ENCODE measurements around the gene EPN1. TPM values are rescaled to one million over a fixed set of nuclear protein-coding genes. Genes with fewer than 3 reads are reported as not detected.

EPN1 gene
- total and polyA plus RNA-seq, 9 of the 15 experiments (the other 6 are each of a cell fraction or from before 2014, with no cell fraction given) = 0.08 to 138 (median 12.7) TPM

GRCh38 chr19:55654868-55655647, 20.0 kb upstream of the EPN1 start, which contains the start of gene U2AF2 (continued):
- peak; percentile 14; the same call in 1 of the 2 replicates for TF ChIP-seq FOXO4 (CRISPR knock-in tag; IDR thresholded peaks at IDR 0.05)
- peak; percentile 80; the same call in 1 of the 2 replicates for TF ChIP-seq THAP7 (CRISPR knock-in tag; IDR thresholded peaks at IDR 0.05)
- TF ChIP-seq, protein P1, sequence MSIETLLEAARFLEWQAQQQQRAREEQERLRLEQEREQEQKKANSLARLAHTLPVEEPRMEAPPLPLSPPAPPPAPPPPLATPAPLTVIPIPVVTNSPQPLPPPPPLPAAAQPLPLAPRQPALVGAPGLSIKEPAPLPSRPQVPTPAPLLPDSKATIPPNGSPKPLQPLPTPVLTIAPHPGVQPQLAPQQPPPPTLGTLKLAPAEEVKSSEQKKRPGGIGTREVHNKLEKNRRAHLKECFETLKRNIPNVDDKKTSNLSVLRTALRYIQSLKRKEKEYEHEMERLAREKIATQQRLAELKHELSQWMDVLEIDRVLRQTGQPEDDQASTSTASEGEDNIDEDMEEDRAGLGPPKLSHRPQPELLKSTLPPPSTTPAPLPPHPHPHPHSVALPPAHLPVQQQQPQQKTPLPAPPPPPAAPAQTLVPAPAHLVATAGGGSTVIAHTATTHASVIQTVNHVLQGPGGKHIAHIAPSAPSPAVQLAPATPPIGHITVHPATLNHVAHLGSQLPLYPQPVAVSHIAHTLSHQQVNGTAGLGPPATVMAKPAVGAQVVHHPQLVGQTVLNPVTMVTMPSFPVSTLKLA (conservative IDR thresholded peaks at IDR 0.05) = peak; percentile 98 to 99
- TF ChIP-seq MYC (IDR thresholded peaks at IDR 0.05; ENCODE audit: low read depth, low read length) = peak; percentile 97
- TF ChIP-seq MYC (CRISPR knock-in tag; IDR thresholded peaks at IDR 0.05; ENCODE audit: borderline replicate concordance, low read depth) = no peak
- peak; percentile 43; the same call in 1 of the 2 replicates for TF ChIP-seq ZBTB1 (CRISPR knock-in tag; IDR thresholded peaks at IDR 0.05; ENCODE audit: borderline replicate concordance, low read depth)
- peak; percentile 25; the same call in 1 of the 2 replicates for TF ChIP-seq TCF3 (CRISPR knock-in tag; IDR thresholded peaks at IDR 0.05)
- TF ChIP-seq SIN3A (IDR thresholded peaks at IDR 0.05; ENCODE audit: borderline replicate concordance in 2 of 2, control insufficient read depth in 1 of 2, low read depth in 2 of 2, low read length in 2 of 2) = peak; percentile 86 to 89; a peak in 3 of 4 replicates
- no peak for TF ChIP-seq HNRNPUL1 (IDR thresholded peaks at IDR 0.05; ENCODE audit: low read length)
- TF ChIP-seq, protein P2, sequence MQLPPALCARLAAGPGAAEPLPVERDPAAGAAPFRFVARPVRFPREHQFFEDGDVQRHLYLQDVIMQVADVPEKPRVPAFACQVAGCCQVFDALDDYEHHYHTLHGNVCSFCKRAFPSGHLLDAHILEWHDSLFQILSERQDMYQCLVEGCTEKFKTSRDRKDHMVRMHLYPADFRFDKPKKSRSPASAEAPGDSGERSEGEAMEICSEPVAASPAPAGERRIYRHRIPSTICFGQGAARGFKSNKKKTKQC (CRISPR knock-in tag; IDR thresholded peaks at IDR 0.05) = peak; percentile 58; the same call in 1 of the 2 replicates
- peak; percentile 69; the same call in 1 of the 2 replicates for TF ChIP-seq IRF2 (CRISPR knock-in tag; IDR thresholded peaks at IDR 0.05)
- TF ChIP-seq YY1 (IDR thresholded peaks at IDR 0.05; ENCODE audit: borderline replicate concordance in 1 of 3, control insufficient read depth in 1 of 3, extremely low read depth in 1 of 3, insufficient read depth in 3 of 3, insufficient read length in 1 of 3, insufficient replicate concordance in 2 of 3, low read depth in 1 of 3, low read length in 2 of 3) = peak; percentile 69 to 96 (median 92)
- TF ChIP-seq POLR2AphosphoS2 (IDR thresholded peaks at IDR 0.05; ENCODE audit: low read length) = no peak
- peak; percentile 92 for TF ChIP-seq ELF1 (tag; IDR thresholded peaks at IDR 0.05)
- TF ChIP-seq ETS1 (conservative IDR thresholded peaks at IDR 0.05; ENCODE audit: control insufficient read depth, low read depth, low read length) = peak; percentile 42; the same call in 1 of the 2 replicates
- TF ChIP-seq FOS (IDR thresholded peaks at IDR 0.05; ENCODE audit: extremely low read depth, insufficient read length) = no peak
- no peak; the same call in 1 of the 2 replicates for TF ChIP-seq ZBTB33 (CRISPR knock-in tag; IDR thresholded peaks at IDR 0.05)
